NB4 (cell line): ENCODE measurements around the gene CPNE1.

Experiments used
- CTCF ChIP-seq: IDR thresholded peaks from one replicate; pipeline ENCODE4 v1.5.1; 2012; ENCODE audit warnings: low read depth, low read length
- POLR2A ChIP-seq: IDR thresholded peaks from 2 replicates; pipeline ENCODE4 v1.6.1; 2011; ENCODE audit warnings: mild to moderate bottlenecking; ENCODE audit not compliant: insufficient read length; ENCODE audit errors: extremely low read depth

GRCh38 chr20:35582131-35582530 lies 82.6 kb downstream of the CPNE1 start:
- TF ChIP-seq CTCF = no peak
- TF ChIP-seq POLR2A = no peak
